NAMALWA (cell line): ENCODE measurements around the gene RNF223.
"Not testable (repeated sequence)": the region's sequence is repeated elsewhere in the genome, so short reads cannot be mapped to it uniquely, and the experiment has no call there.

ENCODE experiments used
- DNase-seq: peaks from one replicate; pipeline ENCODE4 v3.0.0-alpha.2; 2015; ENCODE audit warnings: low spot score

The RNF223 gene

GRCh38 chr1:1072849-1073742 lies 1.0 kb downstream of the RNF223 start:
- DNase-seq: no peak

DNA sequence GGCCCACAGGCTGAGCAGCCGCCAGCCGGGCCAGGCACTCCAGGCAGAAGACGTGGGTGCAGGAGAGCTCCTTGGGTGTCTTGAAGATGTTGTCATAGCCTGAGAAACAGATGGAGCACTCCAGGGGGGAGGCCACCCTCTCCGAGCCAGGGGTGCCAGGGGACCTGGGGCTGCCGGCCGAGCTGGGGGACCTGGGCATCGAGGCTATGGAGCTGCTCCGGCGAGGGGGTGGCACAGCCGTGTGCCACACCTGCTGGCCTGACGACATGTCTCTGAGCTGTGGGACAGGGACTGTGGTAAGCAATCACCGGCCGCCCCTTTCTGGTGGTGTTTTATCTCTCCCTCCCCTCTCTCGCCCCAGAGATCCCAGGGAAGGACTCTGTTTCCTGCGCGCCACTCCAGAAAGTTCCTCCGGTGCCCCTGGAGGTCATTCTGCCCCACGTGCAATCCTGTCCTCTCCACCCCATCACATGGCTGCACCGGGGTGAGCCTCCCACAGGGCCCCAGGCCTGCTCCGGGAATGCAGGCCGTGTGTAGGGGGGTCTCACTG lies 1.7 kb downstream of the RNF223 start:
- no peak for DNase-seq

DNA sequence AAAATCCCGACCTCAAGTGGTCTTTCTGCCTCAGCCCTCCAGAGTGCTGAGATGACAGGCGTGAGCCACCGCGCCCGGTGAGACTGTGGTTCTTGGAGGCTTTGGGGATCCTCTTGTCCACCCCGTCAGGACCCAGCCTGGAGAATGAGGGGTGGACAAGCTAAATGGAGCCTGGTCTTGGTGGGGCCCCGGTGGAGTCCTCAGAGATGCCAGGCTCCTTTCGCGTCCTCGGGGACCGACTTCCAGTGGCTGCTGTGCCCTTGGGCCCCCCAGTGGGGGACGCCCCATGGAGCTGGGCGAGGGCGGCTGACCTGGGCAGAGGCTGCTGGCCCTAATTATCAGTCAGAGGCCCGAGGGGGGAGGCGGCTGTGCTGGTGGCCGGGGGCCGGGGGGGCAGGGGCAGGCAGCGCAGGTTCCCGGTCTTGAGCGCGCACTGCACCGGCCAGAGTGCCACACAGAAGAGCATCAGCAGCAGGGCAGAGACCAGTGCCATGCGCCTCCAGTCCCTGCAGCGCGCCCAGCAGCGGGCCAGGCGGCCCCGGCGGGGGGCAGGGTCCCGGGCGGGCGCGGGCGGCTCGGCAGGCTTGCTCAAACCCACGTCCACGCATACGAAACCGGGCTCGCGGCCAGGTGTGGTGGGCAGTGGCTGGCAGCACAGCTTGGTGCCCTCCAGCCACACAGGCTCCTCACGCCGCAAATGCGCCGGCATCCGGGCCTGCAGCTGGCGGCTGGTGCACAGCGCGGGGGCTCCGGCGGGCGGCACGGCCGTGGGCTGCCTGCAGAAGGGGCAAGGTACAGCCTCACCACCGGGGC lies 2.4 kb downstream of the RNF223 start:
- DNase-seq: no peak

DNA sequence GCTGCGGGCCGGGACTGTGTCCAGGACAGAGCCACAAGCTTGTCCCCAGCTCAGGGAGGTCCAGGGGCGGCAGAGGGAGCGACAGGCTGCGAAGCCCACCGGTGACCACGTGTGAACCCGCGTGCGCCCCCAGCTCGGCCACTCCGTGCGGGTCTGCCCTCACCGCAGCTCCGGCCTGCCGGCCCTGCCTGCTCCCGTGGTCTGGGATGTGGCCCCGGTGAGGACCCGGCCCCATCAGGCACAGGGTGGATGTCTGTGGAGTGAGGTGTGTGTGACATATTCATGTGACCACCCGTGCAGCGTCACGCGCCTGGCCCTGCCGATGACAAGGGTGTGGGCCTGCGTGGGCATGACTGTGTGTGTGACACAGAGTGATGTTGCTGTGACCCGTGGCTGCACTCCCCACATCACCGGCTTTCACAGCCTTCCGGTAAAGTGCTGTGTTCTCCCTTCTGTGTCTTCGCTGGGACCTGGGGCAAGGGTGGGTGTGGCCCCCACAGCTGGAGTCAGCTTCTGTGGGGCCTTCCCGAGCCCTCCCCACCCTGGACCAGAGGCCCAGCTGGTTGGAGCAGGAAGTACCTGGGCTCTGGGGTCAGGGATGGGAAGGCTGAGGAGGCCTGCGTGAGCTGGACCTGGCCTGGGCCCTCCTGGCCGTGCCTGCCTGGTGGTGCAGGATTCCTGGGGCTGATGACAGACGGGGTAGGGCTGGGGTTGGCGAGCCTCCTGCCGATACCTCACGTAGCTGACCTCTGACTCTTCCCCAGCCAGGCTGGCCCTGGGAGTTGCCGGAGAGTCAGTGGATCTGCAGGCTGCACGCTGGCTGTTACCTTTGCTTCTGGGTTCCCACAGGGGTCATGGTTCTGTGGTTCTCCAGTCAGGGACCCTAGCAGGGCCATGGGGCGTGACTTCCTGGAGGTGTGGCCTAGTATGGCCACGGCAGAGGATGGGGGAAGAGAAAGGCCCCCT lies 4.1 kb downstream of the RNF223 start:
- peak; percentile 76 for DNase-seq

DNA sequence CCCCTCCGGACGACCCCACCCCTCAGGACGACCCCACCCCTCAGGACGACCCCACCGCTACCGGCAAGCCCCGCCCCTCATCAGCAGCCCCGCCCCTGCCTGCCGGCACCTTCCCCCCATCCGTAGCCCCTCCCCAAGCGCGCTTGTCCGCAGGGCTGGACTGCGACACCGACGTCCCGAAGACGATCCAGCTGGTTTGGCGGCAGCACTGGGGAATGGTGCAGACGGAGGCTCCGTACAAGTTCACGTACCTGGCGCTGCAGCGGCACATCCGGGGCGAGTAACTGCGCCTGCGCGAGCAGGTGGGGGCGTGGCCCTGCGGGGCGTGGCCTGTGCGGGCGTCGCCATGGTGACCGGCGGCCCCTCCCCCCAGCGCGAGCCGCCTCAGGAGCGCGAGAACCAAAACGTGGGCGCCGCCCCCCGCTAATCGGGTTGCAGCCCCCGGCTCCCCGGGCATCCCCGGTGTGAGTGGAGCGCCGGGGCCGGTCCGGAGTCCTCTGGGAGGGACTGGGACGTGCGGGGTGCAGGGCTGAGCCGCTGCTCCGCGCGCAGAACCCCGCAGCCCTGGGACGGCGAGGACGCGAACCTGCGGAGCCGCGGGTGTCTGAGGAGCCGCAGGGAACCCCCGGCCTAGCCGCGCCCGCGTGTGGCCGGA lies 4.9 kb downstream of the RNF223 start:
- DNase-seq: peak; percentile 91

DNA sequence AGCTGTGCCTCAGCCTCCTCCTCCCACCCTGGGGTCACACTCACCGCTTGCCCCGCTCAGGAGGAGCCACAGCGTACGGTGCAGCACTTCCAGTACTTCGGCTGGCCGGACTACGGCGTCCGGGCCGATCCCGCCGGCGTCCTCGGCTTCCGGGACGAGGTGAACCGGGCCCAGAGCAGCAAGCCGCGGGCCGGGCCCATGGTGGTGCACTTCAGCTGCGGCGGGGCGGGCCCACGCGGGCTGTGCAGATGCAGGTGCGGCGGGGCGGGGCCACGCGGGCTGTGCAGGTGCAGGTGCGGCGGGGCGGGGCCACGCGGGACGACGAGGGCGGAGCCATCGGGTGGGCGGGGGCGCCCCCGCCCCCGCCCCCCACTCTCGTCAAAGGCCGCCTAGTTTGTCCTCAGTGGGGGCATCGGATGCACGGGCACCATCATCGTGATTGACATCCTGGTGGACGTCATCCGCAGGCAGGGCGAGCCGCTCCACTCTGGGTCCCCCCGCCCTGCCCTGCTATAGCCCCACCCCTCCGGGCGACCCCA lies 5.5 kb downstream of the RNF223 start:
- peak; percentile 88 for DNase-seq

- DNase-seq: no peak
Observed at GRCh38 chr1:1067860-1068516, 6.1 kb downstream of the RNF223 start.

GRCh38 chr1:1067284-1067859 lies 6.7 kb downstream of the RNF223 start:
- no peak for DNase-seq

- peak; percentile 82 for DNase-seq
Observed at GRCh38 chr1:1066403-1067283, 7.5 kb downstream of the RNF223 start.

DNA sequence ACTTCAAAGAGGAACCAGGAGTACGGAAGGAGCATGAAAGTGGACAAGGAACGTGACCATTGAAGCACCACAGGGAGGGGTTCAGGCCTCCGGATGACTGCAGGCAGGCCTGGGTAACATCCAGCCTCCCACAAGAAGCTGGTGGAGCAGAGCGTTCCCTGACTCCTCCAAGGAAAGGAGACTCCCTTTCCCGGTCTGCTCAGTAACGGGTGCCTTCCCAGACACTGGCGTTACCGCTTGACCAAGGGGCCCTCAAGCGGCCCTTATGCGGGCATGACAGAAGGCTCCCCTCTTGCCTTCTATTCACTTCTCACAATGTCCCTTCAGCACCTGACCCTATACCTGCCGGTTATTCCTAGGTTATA lies 8.2 kb downstream of the RNF223 start:
- not testable (repeated sequence) for DNase-seq

DNA sequence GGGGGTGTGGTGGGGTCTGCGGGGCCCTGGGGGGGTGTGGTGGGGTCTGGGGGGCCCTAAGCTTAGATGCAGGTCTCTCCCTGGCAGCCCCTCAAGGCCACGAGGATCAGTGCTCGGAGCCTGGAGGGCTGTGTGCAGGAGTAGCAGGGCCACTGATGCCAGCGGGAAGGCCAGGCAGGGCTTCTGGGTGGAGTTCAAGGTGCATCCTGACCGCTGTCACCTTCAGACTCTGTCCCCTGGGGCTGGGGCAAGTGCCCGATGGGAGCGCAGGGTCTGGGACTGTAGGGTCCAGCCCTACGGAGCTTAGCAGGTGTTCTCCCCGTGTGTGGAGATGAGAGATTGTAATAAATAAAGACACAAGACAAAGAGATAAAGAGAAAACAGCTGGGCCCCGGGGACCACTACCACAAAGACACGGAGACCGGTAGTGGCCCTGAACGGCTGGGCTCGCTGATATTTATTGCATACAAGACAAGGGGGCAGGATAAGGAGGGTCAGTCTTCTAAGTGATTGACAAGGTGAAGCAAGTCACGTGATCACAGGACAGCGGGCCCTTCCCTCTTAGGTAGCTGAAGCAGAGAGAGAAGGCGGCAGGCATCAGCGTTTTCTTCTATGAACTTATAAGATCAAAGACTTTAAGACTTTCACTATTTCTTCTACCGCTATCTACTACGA lies 8.7 kb downstream of the RNF223 start:
- DNase-seq: no peak

DNA sequence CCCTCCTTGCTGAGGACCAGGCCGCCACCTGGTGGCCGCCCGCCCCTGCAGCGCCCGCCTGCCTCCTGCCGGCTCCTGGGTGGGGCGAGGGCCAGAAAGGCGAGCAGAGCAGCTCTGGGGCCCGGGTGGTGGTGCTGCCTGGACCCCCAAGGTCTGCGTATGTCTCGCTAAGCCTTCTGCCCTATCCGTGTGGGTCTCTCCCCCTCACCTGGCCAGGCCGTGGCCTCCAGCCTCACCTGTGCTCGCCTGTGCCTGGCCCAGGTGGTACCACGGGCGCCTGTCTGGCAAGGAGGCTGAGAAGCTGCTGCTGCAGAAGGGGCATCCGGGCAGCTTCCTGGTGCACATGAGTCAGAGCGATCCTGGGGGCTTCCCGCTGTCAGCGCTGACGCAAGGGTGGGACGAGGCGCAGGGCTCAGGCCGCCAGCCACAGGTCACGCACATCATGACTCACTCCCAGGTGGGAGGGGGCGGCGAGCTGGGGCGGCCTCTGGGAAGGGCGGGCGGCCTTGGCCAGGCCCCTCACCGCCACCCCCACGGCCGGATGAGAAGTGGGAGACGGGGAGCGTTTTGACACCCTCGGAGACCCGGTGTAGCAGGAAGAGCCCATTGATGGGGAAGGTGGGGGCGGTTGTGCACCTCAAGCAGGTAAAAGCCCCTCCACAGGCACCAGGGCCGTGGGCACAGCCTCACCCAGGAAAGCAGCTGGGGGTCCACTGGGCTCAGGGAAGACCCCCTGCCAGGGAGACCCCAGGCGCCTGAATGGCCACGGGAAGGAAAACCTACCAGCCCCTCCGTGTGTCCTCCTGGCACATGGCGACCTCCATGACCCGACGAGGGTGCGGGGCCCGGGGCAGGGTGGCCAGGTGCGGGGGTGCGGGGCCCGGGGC lies 9.9 kb downstream of the RNF223 start:
- DNase-seq: peak; percentile 78

DNA sequence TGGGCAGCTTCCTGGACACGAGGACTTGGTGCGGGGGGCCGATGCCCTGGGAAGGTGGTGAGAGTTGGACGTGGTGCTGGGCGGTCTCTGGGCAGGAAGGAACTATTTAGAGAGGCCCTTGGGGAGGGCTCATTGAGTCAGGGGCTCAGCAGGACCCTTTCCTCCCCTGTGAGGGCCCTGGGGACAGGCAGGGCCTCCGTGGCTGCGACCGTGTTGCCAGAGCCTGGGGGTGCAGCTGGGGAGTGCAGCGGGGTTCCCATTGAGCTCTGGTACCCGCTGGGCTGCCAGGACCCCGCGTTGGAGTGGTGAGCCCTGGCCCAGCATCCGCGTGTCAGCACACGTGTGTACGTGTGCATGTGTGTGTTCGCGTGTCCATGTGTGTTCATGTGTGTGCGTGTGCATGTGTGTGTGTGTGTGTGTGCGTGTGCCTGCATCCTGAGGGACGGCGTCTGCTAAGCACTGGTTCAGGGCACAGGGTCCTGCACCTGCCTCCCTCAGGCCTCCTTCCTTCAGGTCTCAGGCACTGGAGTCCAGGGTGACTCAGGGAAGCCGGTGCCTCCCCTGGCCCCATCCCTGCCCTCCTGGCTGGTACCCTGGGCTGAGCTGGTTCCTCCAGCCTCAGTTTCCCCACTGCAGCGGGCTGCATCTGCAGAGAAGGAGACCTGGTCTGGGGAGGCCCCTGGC lies 10.7 kb downstream of the RNF223 start:
- DNase-seq: no peak

- no peak for DNase-seq
Observed at GRCh38 chr1:1062348-1063163, 11.6 kb downstream of the RNF223 start.

GRCh38 chr1:1061682-1062345 lies 12.3 kb downstream of the RNF223 start:
- no peak for DNase-seq
